Activated CD4-positive, alpha-beta memory T cell treated with anti-CD3 and anti-CD28 coated beads for 36 hours (primary cell): ENCODE results near the gene ARL6IP6. TPM values are rescaled to one million over a fixed set of nuclear protein-coding genes. Genes with fewer than 3 reads are reported as not detected.
"Not testable (repeated sequence)": the region's sequence is repeated elsewhere in the genome, so short reads cannot be mapped to it uniquely, and the experiment has no call there.

Experiments used
- CTCF ChIA-PET: fragments of 350-600 bp; sonication (Branson Sonifier 250); formaldehyde crosslinking; loops from one replicate; lab custom pipeline; 2021; ENCODE audit warnings: antibody characterized with exemption, inconsistent platforms; lab: Charles Lee
- POLR2A ChIA-PET: fragments of 350-600 bp; sonication (Branson Sonifier 250); formaldehyde crosslinking; loops from one replicate; lab custom pipeline; 2021; ENCODE audit warnings: antibody characterized with exemption; lab: Charles Lee
- DNase-seq: peaks from one replicate; pipeline ENCODE4 v3.0.0-alpha.2; 2020
- H3K27ac Mint-ChIP-seq: one replicate; pipeline ENCODE4 v1.8.0; 2021; ENCODE audit warnings: mixed read lengths
- H3K27me3 Mint-ChIP-seq: one replicate; pipeline ENCODE4 v1.8.0; 2021; ENCODE audit warnings: mixed read lengths
- H3K36me3 Mint-ChIP-seq: one replicate; pipeline ENCODE4 v1.8.0; 2021; ENCODE audit warnings: mixed read lengths
- H3K4me1 Mint-ChIP-seq: one replicate; pipeline ENCODE4 v1.8.0; 2021; ENCODE audit warnings: low read depth, mixed read lengths
- H3K4me3 Mint-ChIP-seq: one replicate; pipeline ENCODE4 v1.8.0; 2021; ENCODE audit warnings: mild to moderate bottlenecking, mixed read lengths
- H3K9me3 Mint-ChIP-seq: one replicate; pipeline ENCODE4 v1.8.0; 2021; ENCODE audit warnings: mixed read lengths
- intact Hi-C: fragments of 100-400 bp; cut with micrococcal nuclease; formaldehyde crosslinking; loops from one replicate; pipeline ENCODE4 v1.15.1; 2023
- total RNA-seq, 2 experiments: library from RNA; stranded (reverse); gene quantifications; one replicate each; pipeline ENCODE4 v1.2.3, GENCODE V29; 2021

Gene ARL6IP6
- total RNA-seq, 2 experiments from 2014 or later = 27.9 to 29.1 TPM

GRCh38 chr2:152722639-152723038 is 4.2 kb downstream of the ARL6IP6 start:
- H3K27me3 Mint-ChIP-seq, DNase-seq, H3K27ac Mint-ChIP-seq, H3K4me3 Mint-ChIP-seq, POLR2A ChIA-PET, H3K9me3 Mint-ChIP-seq, intact Hi-C loops, CTCF ChIA-PET: not testable (repeated sequence)
- peaks cover 38% of the 10 kb centered on the region for H3K4me1 Mint-ChIP-seq
- peaks cover 15% of the 10 kb centered on the region for H3K36me3 Mint-ChIP-seq

GRCh38 chr2:152723918-152724317 is 5.5 kb downstream of the ARL6IP6 start:
- H3K27ac Mint-ChIP-seq = no peak overlapping the region
- H3K9me3 Mint-ChIP-seq = no peaks in the 10 kb centered on the region
- H3K4me3 Mint-ChIP-seq = no peak overlapping the region
- H3K4me1 Mint-ChIP-seq = peaks cover 38% of the 10 kb centered on the region
- no peaks in the 10 kb centered on the region for H3K27me3 Mint-ChIP-seq
- ChIA-PET CTCF (no interaction called here), POLR2A (no interaction called here)
- intact Hi-C loops = no loop called here
- peaks cover 11% of the 10 kb centered on the region for H3K36me3 Mint-ChIP-seq
- DNase-seq = no peak

GRCh38 chr2:152729844-152730243 is 11.4 kb downstream of the ARL6IP6 start:
- Mint-ChIP-seq H3K36me3 (no peaks in the 10 kb centered on the region), H3K9me3 (no peaks in the 10 kb centered on the region), H3K27me3 (no peaks in the 10 kb centered on the region), H3K4me3 (no peak overlapping the region), H3K27ac (no peak overlapping the region), H3K4me1 (peaks cover 24% of the 10 kb centered on the region)
- CTCF ChIA-PET = interaction anchor here (1.0 to 2.5 kb wide), 3 partner anchors 11 to 704 kb away, joined by 3 to 9 read pairs (median 5); no protein-coding TSS in a partner anchor
- intact Hi-C loops = no loop called here
- DNase-seq = no peak
- POLR2A ChIA-PET = interaction anchor here (1.0 kb wide), 1 partner anchor 13 kb away, joined by 7 read pairs; the partner anchor contains the start of gene PRPF40A

- Mint-ChIP-seq H3K27ac (no peak overlapping the region), H3K36me3 (no peaks in the 10 kb centered on the region), H3K4me3 (no peak overlapping the region), H3K9me3 (no peaks in the 10 kb centered on the region), H3K27me3 (no peaks in the 10 kb centered on the region), H3K4me1 (peaks cover 24% of the 10 kb centered on the region)
- intact Hi-C loops = no loop called here
- CTCF ChIA-PET = interaction anchor here (2.5 kb wide), 1 partner anchor 12 kb away, joined by 9 read pairs; no protein-coding TSS in a partner anchor
- POLR2A ChIA-PET = interaction anchor here (1.2 kb wide), 1 partner anchor 14 kb away, joined by 3 read pairs; the partner anchor contains the start of gene PRPF40A
- peak; percentile 39 for DNase-seq
Measured at GRCh38 chr2:152730591-152731333, 12.3 kb downstream of the ARL6IP6 start.

- H3K4me1 Mint-ChIP-seq = not testable (repeated sequence)
Measured at GRCh38 chr2:152737509-152737908, 19.1 kb downstream of the ARL6IP6 start.

GRCh38 chr2:152738438-152738837 is 20.0 kb downstream of the ARL6IP6 start:
- Mint-ChIP-seq H3K27me3 (no peaks in the 10 kb centered on the region), H3K27ac (no peak overlapping the region), H3K36me3 (peaks cover 26% of the 10 kb centered on the region), H3K9me3 (peaks cover 2% of the 10 kb centered on the region), H3K4me3 (no peak overlapping the region), H3K4me1 (no peaks in the 10 kb centered on the region)
- no peak for DNase-seq
- CTCF ChIA-PET = no interaction called here
- POLR2A ChIA-PET = no interaction called here
- intact Hi-C loops = no loop called here

More at GRCh38 chr2:152737509-152737908, 19.1 kb downstream of the ARL6IP6 start:
- peaks cover 26% of the 10 kb centered on the region for H3K36me3 Mint-ChIP-seq
- intact Hi-C loops, H3K9me3 Mint-ChIP-seq, H3K4me3 Mint-ChIP-seq, DNase-seq, H3K27ac Mint-ChIP-seq, CTCF ChIA-PET, H3K27me3 Mint-ChIP-seq: not testable (repeated sequence)
- POLR2A ChIA-PET = interaction anchor here (0.6 kb wide), 1 partner anchor 45 kb away, joined by 3 read pairs; no protein-coding TSS in a partner anchor

GRCh38 chr2:152739705-152740104 is 21.3 kb downstream of the ARL6IP6 start:
- DNase-seq, POLR2A ChIA-PET, H3K27ac Mint-ChIP-seq, H3K4me1 Mint-ChIP-seq, CTCF ChIA-PET, H3K4me3 Mint-ChIP-seq, H3K27me3 Mint-ChIP-seq, H3K9me3 Mint-ChIP-seq: not testable (repeated sequence)
- intact Hi-C loops = loop anchor here (1.0 to 10.0 kb wide), 5 partner anchors 21 to 779 kb away; partner anchors contain the start of genes ARL6IP6 and RPRM
- peaks cover 26% of the 10 kb centered on the region for H3K36me3 Mint-ChIP-seq

GRCh38 chr2:152740743-152741328 is 22.4 kb downstream of the ARL6IP6 start:
- intact Hi-C loops = loop anchor here (1.0 to 10.0 kb wide), 5 partner anchors 23 to 778 kb away; partner anchors contain the start of genes ARL6IP6 and RPRM
- Mint-ChIP-seq H3K4me3 (no peak overlapping the region), H3K27ac (no peak overlapping the region), H3K27me3 (no peaks in the 10 kb centered on the region), H3K36me3 (peaks cover 29% of the 10 kb centered on the region), H3K9me3 (peaks cover 2% of the 10 kb centered on the region), H3K4me1 (no peaks in the 10 kb centered on the region)
- ChIA-PET POLR2A (no interaction called here), CTCF (interaction anchor here (0.6 to 1.0 kb wide), 6 partner anchors 9 to 193 kb away, joined by 3 to 5 read pairs (median 3); no protein-coding TSS in a partner anchor)
- DNase-seq = no peak

- intact Hi-C loops = loop anchor here (5.0 to 10.0 kb wide), 3 partner anchors 182 to 734 kb away; partner anchors contain the start of gene RPRM
- Mint-ChIP-seq H3K27ac (no peak overlapping the region), H3K9me3 (peaks cover 2% of the 10 kb centered on the region), H3K4me1 (no peaks in the 10 kb centered on the region), H3K27me3 (no peaks in the 10 kb centered on the region), H3K4me3 (no peak overlapping the region), H3K36me3 (peaks cover 21% of the 10 kb centered on the region)
- no peak for DNase-seq
- CTCF ChIA-PET = interaction anchor here (0.7 to 2.9 kb wide), 9 partner anchors 10 to 778 kb away, joined by 3 to 10 read pairs (median 4); partner anchors contain the start of genes PRPF40A and STAM2
- POLR2A ChIA-PET = no interaction called here
Measured at GRCh38 chr2:152743002-152743401, 24.6 kb downstream of the ARL6IP6 start.

- CTCF ChIA-PET, DNase-seq, H3K4me1 Mint-ChIP-seq, H3K4me3 Mint-ChIP-seq, POLR2A ChIA-PET, H3K27me3 Mint-ChIP-seq, H3K27ac Mint-ChIP-seq, H3K9me3 Mint-ChIP-seq: not testable (repeated sequence)
- intact Hi-C loops = loop anchor here (10.0 kb wide), 1 partner anchor 177 kb away; no protein-coding TSS in a partner anchor
- H3K36me3 Mint-ChIP-seq = peaks cover 16% of the 10 kb centered on the region
Measured at GRCh38 chr2:152747751-152748150, 29.3 kb downstream of the ARL6IP6 start.

- CTCF ChIA-PET = no interaction called here
- H3K36me3 Mint-ChIP-seq = peaks cover 31% of the 10 kb centered on the region
Measured at GRCh38 chr2:152755029-152755428, 36.6 kb downstream of the ARL6IP6 start.

More at GRCh38 chr2:152755029-152755428, 36.6 kb downstream of the ARL6IP6 start:
- POLR2A ChIA-PET = no interaction called here
- Mint-ChIP-seq H3K9me3 (no peaks in the 10 kb centered on the region), H3K4me1 (peaks cover 13% of the 10 kb centered on the region), H3K4me3 (no peak overlapping the region), H3K27me3 (no peaks in the 10 kb centered on the region), H3K27ac (no peak overlapping the region)
- intact Hi-C loops = no loop called here
- no peak for DNase-seq
